ENCODE measurements around the gene POLR2E.

DNA sequence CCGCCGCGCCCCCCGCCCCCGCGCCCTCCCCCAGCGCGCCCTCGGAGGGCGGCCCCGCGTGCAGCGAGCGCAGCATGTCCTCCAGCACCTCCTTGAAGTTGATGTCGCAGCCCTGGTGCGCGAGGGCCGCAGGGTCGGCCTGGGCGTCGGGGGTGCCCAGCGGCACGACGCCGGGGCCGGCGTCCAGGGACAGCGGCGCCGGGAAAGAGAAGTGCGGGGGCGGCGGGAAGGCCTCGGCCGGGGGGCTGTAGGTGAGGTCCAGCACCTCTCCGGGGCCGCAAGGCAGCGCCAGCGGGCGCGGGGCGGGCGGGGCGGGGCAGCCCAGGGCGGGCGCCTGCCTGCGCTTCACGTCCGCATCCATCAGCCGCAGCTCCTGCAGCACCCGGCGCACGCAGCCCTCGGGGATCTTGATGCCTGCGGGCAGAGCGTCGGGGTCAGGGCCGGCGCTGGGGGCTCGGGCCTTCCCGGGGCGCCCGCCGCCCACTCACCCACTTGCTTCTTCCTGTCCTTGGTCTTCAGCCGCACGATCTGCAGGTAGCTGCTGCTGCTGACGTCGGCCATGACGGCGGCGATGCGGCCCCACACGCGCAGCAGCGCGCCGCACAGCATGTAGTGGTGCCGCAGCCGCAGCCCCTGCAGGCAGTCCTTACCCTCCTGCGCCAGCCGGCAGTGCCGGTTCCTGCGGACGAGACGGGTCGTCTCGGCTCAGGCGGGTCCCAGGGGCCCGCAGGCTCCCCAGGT is 13.3 kb upstream of the POLR2E start:
- TF ChIP-seq, protein P1, sequence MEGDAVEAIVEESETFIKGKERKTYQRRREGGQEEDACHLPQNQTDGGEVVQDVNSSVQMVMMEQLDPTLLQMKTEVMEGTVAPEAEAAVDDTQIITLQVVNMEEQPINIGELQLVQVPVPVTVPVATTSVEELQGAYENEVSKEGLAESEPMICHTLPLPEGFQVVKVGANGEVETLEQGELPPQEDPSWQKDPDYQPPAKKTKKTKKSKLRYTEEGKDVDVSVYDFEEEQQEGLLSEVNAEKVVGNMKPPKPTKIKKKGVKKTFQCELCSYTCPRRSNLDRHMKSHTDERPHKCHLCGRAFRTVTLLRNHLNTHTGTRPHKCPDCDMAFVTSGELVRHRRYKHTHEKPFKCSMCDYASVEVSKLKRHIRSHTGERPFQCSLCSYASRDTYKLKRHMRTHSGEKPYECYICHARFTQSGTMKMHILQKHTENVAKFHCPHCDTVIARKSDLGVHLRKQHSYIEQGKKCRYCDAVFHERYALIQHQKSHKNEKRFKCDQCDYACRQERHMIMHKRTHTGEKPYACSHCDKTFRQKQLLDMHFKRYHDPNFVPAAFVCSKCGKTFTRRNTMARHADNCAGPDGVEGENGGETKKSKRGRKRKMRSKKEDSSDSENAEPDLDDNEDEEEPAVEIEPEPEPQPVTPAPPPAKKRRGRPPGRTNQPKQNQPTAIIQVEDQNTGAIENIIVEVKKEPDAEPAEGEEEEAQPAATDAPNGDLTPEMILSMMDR (IDR thresholded peaks at IDR 0.05; ENCODE audit: poor library complexity, severe bottlenecking), result no peak
- TF ChIP-seq EP300 (conservative IDR thresholded peaks at IDR 0.05; ENCODE audit: poor library complexity, severe bottlenecking) (no peak), POLR2AphosphoS5 (IDR thresholded peaks at IDR 0.05) (no peak), EZH2 (IDR thresholded peaks at IDR 0.05; ENCODE audit: borderline replicate concordance, insufficient read depth, low read length, poor library complexity, severe bottlenecking) (no peak), RAD21 (conservative IDR thresholded peaks at IDR 0.05) (no peak), SMC3 (conservative IDR thresholded peaks at IDR 0.05; ENCODE audit: poor library complexity) (no peak), MXI1 (conservative IDR thresholded peaks at IDR 0.05; ENCODE audit: poor library complexity, severe bottlenecking) (no peak), TAF1 (IDR thresholded peaks at IDR 0.05; ENCODE audit: low read depth) (no peak)
- TF ChIP-seq, protein P2, sequence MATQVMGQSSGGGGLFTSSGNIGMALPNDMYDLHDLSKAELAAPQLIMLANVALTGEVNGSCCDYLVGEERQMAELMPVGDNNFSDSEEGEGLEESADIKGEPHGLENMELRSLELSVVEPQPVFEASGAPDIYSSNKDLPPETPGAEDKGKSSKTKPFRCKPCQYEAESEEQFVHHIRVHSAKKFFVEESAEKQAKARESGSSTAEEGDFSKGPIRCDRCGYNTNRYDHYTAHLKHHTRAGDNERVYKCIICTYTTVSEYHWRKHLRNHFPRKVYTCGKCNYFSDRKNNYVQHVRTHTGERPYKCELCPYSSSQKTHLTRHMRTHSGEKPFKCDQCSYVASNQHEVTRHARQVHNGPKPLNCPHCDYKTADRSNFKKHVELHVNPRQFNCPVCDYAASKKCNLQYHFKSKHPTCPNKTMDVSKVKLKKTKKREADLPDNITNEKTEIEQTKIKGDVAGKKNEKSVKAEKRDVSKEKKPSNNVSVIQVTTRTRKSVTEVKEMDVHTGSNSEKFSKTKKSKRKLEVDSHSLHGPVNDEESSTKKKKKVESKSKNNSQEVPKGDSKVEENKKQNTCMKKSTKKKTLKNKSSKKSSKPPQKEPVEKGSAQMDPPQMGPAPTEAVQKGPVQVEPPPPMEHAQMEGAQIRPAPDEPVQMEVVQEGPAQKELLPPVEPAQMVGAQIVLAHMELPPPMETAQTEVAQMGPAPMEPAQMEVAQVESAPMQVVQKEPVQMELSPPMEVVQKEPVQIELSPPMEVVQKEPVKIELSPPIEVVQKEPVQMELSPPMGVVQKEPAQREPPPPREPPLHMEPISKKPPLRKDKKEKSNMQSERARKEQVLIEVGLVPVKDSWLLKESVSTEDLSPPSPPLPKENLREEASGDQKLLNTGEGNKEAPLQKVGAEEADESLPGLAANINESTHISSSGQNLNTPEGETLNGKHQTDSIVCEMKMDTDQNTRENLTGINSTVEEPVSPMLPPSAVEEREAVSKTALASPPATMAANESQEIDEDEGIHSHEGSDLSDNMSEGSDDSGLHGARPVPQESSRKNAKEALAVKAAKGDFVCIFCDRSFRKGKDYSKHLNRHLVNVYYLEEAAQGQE (IDR thresholded peaks at IDR 0.05; ENCODE audit: borderline replicate concordance), result no peak
